ENCODE data around the gene GNAI3. TPM values are rescaled to one million over a fixed set of nuclear protein-coding genes. Genes with fewer than 3 reads are reported as not detected.
A peak's percentile ranks its signal among the peaks of the same experiment; 100 is the strongest.

Gene GNAI3
- total RNA-seq, 1 experiment from 2014 or later = 10.0 TPM

DNA sequence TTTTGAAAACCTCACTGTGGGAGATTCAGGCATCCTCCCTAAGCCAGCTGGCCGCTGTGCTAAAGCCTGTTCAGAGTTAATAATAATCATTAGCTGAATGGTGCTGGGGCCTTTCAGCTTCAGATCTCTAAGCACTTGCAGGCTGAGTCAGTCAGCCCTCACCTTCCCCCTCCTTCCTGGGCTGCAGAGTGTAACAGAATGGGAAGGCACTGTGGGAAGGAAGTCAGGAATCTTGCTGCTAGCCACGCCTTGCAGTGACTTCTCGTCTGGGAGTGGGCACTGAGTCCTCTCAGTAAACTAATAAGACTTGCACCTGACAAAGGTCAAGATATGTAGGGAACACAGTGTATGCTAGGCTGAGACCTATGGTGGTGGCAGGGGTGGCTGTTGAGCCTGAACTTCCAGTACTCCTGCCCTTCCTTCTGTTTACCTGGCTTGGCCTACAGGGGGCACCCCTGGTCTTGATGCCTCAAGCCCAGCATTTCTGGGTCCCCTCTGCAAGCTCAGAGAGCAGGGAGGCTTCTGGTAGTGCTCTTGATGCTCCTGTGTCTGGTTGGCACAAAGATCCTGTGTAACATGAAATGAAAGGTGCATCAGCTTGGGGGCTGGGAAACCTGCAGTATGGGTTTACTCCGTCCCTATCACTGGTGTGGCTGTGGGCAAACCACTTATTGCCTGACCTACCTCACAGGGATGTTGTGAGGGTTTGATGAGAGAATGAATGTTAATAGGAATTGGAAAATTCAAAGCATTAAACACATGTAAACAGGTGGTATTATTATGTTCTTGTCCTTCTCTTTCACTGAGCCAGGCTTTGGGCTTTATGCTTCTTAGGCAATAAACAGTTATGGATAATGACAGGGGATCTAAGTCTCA, 48.5 kb upstream of the GNAI3 start:
- Histone ChIP-seq H3K4me1 (replicated peaks; ENCODE audit: insufficient read depth) (peaks cover 17% of the 10 kb centered on the region), H3K9me3 (ENCODE audit: insufficient read depth, low read depth) (no peaks in the 10 kb centered on the region), H4K20me1 (ENCODE audit: insufficient read depth) (peaks cover 6% of the 10 kb centered on the region), H3K36me3 (ENCODE audit: low read depth) (peaks cover 9% of the 10 kb centered on the region), H2AFZ (no peak overlapping the region), H3K4me2 (peak overlapping the region; percentile 13; the same call in 1 of the 2 replicates), H3K79me2 (ENCODE audit: low read depth) (peaks cover 16% of the 10 kb centered on the region), H3K4me3 (no peak overlapping the region), H3K27ac (no peak overlapping the region), H3F3A (ENCODE audit: insufficient read depth, low read depth) (peaks cover 27% of the 10 kb centered on the region; the same call in 1 of the 2 replicates), H3K9me2 (ENCODE audit: insufficient read depth) (no peaks in the 10 kb centered on the region), H3K27me3 (ENCODE audit: insufficient read depth, low read depth) (no peaks in the 10 kb centered on the region)
- BruUV-seq (replicated peaks) = no TSS peak
- CTCF ChIA-PET = interaction anchor here (0.5 to 1.0 kb wide), 5 partner anchors 16 to 503 kb away, joined by 3 to 13 read pairs (median 5); no protein-coding TSS in a partner anchor
- POLR2A ChIA-PET (ENCODE audit: unreplicated experiment) = no interaction called here
- TF ChIP-seq CTCF (conservative IDR thresholded peaks at IDR 0.05) = peak; percentile 86
- no peak for TF ChIP-seq EZH2 (IDR thresholded peaks at IDR 0.05; ENCODE audit: low read depth)
- DNase-seq = peak; percentile 51 to 69
- intact Hi-C loops (cut with micrococcal nuclease; ENCODE audit: unreplicated experiment) = loop anchor here (2.0 kb wide), 1 partner anchor 33 kb away; no protein-coding TSS in a partner anchor

- peaks cover 4% of the 10 kb centered on the region for H3K36me3 ChIP-seq (ENCODE audit: low read depth)
- peaks cover 6% of the 10 kb centered on the region for H4K20me1 ChIP-seq (ENCODE audit: insufficient read depth)
- peaks cover 28% of the 10 kb centered on the region; the same call in 1 of the 2 replicates for H3F3A ChIP-seq (ENCODE audit: insufficient read depth, low read depth)
- POLR2A ChIA-PET (ENCODE audit: unreplicated experiment) = no interaction called here
- H3K4me1 ChIP-seq (replicated peaks; ENCODE audit: insufficient read depth) = peaks cover 13% of the 10 kb centered on the region
- no peak for TF ChIP-seq CTCF (conservative IDR thresholded peaks at IDR 0.05)
- no peak for TF ChIP-seq EZH2 (IDR thresholded peaks at IDR 0.05; ENCODE audit: low read depth)
- peaks cover 6% of the 10 kb centered on the region; the same call in 1 of the 2 replicates for H3K79me2 ChIP-seq (ENCODE audit: low read depth)
- H3K9me3 ChIP-seq (ENCODE audit: insufficient read depth, low read depth) = no peaks in the 10 kb centered on the region
- H2AFZ ChIP-seq = no peak overlapping the region
- CTCF ChIA-PET = no interaction called here
- intact Hi-C loops (cut with micrococcal nuclease; ENCODE audit: unreplicated experiment) = no loop called here
- no peak overlapping the region for H3K27ac ChIP-seq
- no peak overlapping the region for H3K4me3 ChIP-seq
- BruUV-seq (replicated peaks) = no TSS peak
- no peak overlapping the region for H3K4me2 ChIP-seq
- no peaks in the 10 kb centered on the region for H3K27me3 ChIP-seq (ENCODE audit: insufficient read depth, low read depth)
- H3K9me2 ChIP-seq (ENCODE audit: insufficient read depth) = no peaks in the 10 kb centered on the region
- no peak for DNase-seq
Observed at GRCh38 chr1:109500941-109501381, 47.5 kb upstream of the GNAI3 start.

- no peak for DNase-seq
- H3K36me3 ChIP-seq (ENCODE audit: low read depth) = no peaks in the 10 kb centered on the region; the same call in none of the 2 replicates
- H3K4me3 ChIP-seq = no peak overlapping the region
- TF ChIP-seq CTCF (conservative IDR thresholded peaks at IDR 0.05) = no peak
- no peak for TF ChIP-seq EZH2 (IDR thresholded peaks at IDR 0.05; ENCODE audit: low read depth)
- intact Hi-C loops (cut with micrococcal nuclease; ENCODE audit: unreplicated experiment) = no loop called here
- H3K9me3 ChIP-seq (ENCODE audit: insufficient read depth, low read depth) = no peaks in the 10 kb centered on the region
- peaks cover 13% of the 10 kb centered on the region for H3K4me1 ChIP-seq (replicated peaks; ENCODE audit: insufficient read depth)
- H3K27ac ChIP-seq = no peak overlapping the region
- H3K9me2 ChIP-seq (ENCODE audit: insufficient read depth) = no peaks in the 10 kb centered on the region
- ChIA-PET CTCF (no interaction called here), POLR2A (ENCODE audit: unreplicated experiment) (no interaction called here)
- H2AFZ ChIP-seq = no peak overlapping the region
- H3K79me2 ChIP-seq (ENCODE audit: low read depth) = peaks cover 3% of the 10 kb centered on the region; the same call in 1 of the 2 replicates
- H3K4me2 ChIP-seq = no peak overlapping the region
- no peaks in the 10 kb centered on the region for H3K27me3 ChIP-seq (ENCODE audit: insufficient read depth, low read depth)
- H4K20me1 ChIP-seq (ENCODE audit: insufficient read depth) = peaks cover 6% of the 10 kb centered on the region
- BruUV-seq (replicated peaks) = no TSS peak
- peaks cover 28% of the 10 kb centered on the region; the same call in 1 of the 2 replicates for H3F3A ChIP-seq (ENCODE audit: insufficient read depth, low read depth)
Observed at GRCh38 chr1:109501644-109502363, 46.6 kb upstream of the GNAI3 start.

Measured in PC-9 (cell line).